Measurements from ENCODE around the gene ESYT2. TPM values are rescaled to one million over a fixed set of nuclear protein-coding genes. Genes with fewer than 3 reads are reported as not detected.

Gene ESYT2
- total RNA-seq, 1 experiment from 2014 or later, result 39.0 TPM

DNA sequence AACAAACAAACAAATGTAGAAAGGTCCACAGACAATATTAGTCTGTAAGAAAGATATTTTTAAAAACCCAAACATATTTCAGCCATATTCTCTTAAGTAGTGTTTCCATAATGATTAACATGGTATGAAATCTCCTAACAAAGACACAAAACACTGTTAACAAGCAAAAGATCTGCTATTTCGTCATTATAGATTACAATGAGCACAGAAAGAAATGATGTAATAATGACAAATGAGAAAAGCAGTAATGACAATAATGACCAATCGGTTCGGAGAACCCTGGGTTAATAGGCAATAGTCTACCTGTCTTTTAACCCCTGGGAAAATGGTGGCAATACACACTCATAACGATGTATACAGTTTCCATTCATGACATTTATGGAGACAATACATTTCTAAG, 85.2 kb downstream of the ESYT2 start:
- Histone ChIP-seq H3K18ac (ENCODE audit: insufficient read length, low read depth, low read length) (no peak overlapping the region), H3K56ac (ENCODE audit: insufficient read length, low read depth, low read length) (no peak overlapping the region), H4K91ac (ENCODE audit: insufficient read length, low read depth, low read length) (no peak overlapping the region), H3K9ac (ENCODE audit: extremely low read depth, insufficient read length, low read length) (no peak overlapping the region), H3K23ac (ENCODE audit: insufficient read length, low read depth, low read length) (no peak overlapping the region), H4K8ac (replicated peaks; ENCODE audit: insufficient read length, low read depth, low read length) (no peak overlapping the region), H2AFZ (ENCODE audit: low read length) (no peak overlapping the region), H2BK15ac (ENCODE audit: low read depth, low read length) (no peak overlapping the region), H3K27ac (ENCODE audit: insufficient read length, low read depth, low read length) (no peak overlapping the region), H3K4me1 (ENCODE audit: insufficient read depth, low read length) (no peaks in the 10 kb centered on the region), H2AK5ac (ENCODE audit: insufficient read length, low read length) (no peak overlapping the region), H3K79me1 (ENCODE audit: insufficient read depth, low read depth, low read length, poor library complexity, severe bottlenecking) (no peaks in the 10 kb centered on the region), H3K27me3 (ENCODE audit: insufficient read depth, low read length) (no peaks in the 10 kb centered on the region), H3K9me3 (ENCODE audit: control insufficient read depth, low read depth, low read length) (no peaks in the 10 kb centered on the region), H4K5ac (ENCODE audit: insufficient read length, low read depth, low read length) (no peak overlapping the region), H3K4me2 (ENCODE audit: insufficient read depth, insufficient read length, low read length) (no peak overlapping the region), H2BK20ac (ENCODE audit: low read depth, low read length, poor library complexity, severe bottlenecking) (no peak overlapping the region), H2BK12ac (ENCODE audit: insufficient read length, low read depth, low read length) (no peak overlapping the region), H4K20me1 (ENCODE audit: control insufficient read depth, insufficient read depth, insufficient read length) (no peaks in the 10 kb centered on the region), H3K79me2 (ENCODE audit: insufficient read depth, low read length) (no peaks in the 10 kb centered on the region), H3K14ac (ENCODE audit: insufficient read depth, low read length) (no peak overlapping the region), H2BK120ac (ENCODE audit: low read depth, low read length, poor library complexity, severe bottlenecking) (no peak overlapping the region), H3T11ph (ENCODE audit: low read length) (no peak overlapping the region), H3K23me2 (ENCODE audit: insufficient read length, low read depth, low read length, poor library complexity, severe bottlenecking) (no peaks in the 10 kb centered on the region), H3K4ac (ENCODE audit: low read depth, low read length) (no peak overlapping the region), H2BK5ac (ENCODE audit: insufficient read length, low read length) (no peak overlapping the region)
- H3K36me3 Mint-ChIP-seq (ENCODE audit: insufficient read depth in 1 of 3, low read depth in 3 of 3), result peaks cover 10 to 72% (median 67%) of the 10 kb centered on the region in 3 experiments; a peak in 6 of 7 replicates
- no peaks in the 10 kb centered on the region for H3K4me1 Mint-ChIP-seq
- no peaks in the 10 kb centered on the region for H3K27me3 Mint-ChIP-seq (ENCODE audit: low read depth)
- TF ChIP-seq, protein P1, sequence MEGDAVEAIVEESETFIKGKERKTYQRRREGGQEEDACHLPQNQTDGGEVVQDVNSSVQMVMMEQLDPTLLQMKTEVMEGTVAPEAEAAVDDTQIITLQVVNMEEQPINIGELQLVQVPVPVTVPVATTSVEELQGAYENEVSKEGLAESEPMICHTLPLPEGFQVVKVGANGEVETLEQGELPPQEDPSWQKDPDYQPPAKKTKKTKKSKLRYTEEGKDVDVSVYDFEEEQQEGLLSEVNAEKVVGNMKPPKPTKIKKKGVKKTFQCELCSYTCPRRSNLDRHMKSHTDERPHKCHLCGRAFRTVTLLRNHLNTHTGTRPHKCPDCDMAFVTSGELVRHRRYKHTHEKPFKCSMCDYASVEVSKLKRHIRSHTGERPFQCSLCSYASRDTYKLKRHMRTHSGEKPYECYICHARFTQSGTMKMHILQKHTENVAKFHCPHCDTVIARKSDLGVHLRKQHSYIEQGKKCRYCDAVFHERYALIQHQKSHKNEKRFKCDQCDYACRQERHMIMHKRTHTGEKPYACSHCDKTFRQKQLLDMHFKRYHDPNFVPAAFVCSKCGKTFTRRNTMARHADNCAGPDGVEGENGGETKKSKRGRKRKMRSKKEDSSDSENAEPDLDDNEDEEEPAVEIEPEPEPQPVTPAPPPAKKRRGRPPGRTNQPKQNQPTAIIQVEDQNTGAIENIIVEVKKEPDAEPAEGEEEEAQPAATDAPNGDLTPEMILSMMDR (conservative IDR thresholded peaks at IDR 0.05), result no peak
- no CpG with 5 or more reads among the region's 4 CpGs for WGBS (ENCODE audit: extremely low coverage, insufficient read length, low lambda C conversion rate)
- DNase-seq, result no peak
- H3K27ac Mint-ChIP-seq, result no peak overlapping the region; a peak in 1 of 7 replicates
- no peaks in the 10 kb centered on the region for H3K9me3 Mint-ChIP-seq
- H3K4me3 Mint-ChIP-seq, result no peak overlapping the region
